Skeletal muscle satellite cell (primary cell): ENCODE results near the gene INTS11.

Source experiments
- H3K27me3 ChIP-seq: 2 replicates; pipeline ENCODE4 v1.7.0; 2013; ENCODE audit warnings: low read length; ENCODE audit not compliant: control insufficient read depth, insufficient read depth
- H3K36me3 ChIP-seq: 2 replicates; pipeline ENCODE4 v1.7.0; 2013; ENCODE audit warnings: mild to moderate bottlenecking, control low read depth, low read length; ENCODE audit not compliant: insufficient read depth
- H3K4me1 ChIP-seq: 2 replicates; pipeline ENCODE4 v1.7.0; 2013; ENCODE audit warnings: low read length; ENCODE audit not compliant: control insufficient read depth, insufficient read depth
- H3K4me2 ChIP-seq: 2 replicates; pipeline ENCODE4 v1.7.0; 2013; ENCODE audit warnings: mild to moderate bottlenecking, low read length
- H3K4me3 ChIP-seq: 2 replicates; pipeline ENCODE4 v1.7.0; 2013; ENCODE audit warnings: low read length
- H3K9ac ChIP-seq: 2 replicates; pipeline ENCODE4 v1.7.0; 2013; ENCODE audit warnings: mild to moderate bottlenecking, low read depth, low read length, moderate library complexity
- H3K9me3 ChIP-seq: replicated peaks from 2 replicates; pipeline ENCODE4 v1.7.0; 2013; ENCODE audit warnings: mild to moderate bottlenecking, control low read depth, low read length

INTS11 gene

DNA sequence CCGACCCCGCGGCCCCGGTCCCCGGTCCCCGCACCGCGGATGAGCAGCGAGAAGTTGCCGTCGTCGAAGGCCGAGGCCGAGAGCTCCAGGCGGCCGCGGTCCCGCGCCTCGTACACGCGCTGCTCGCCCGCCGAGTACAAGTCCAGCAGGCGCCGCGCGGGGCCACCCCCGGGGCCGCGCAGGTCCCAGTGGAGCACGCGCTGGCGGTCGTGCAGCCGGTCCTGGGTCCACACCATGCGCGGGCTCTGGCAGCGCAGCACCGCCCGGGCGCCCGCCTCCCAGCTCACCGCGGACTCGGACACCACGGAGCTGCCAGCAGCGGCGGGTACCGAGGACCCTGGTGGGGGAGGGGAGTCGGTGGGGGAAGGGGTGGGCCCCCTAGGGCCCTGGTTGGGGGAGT is 31.0 kb upstream of the INTS11 start:
- Histone ChIP-seq H3K4me1 (peaks cover 57% of the 10 kb centered on the region), H3K9ac (no peak overlapping the region), H3K4me3 (peak overlapping the region; percentile 69)

DNA sequence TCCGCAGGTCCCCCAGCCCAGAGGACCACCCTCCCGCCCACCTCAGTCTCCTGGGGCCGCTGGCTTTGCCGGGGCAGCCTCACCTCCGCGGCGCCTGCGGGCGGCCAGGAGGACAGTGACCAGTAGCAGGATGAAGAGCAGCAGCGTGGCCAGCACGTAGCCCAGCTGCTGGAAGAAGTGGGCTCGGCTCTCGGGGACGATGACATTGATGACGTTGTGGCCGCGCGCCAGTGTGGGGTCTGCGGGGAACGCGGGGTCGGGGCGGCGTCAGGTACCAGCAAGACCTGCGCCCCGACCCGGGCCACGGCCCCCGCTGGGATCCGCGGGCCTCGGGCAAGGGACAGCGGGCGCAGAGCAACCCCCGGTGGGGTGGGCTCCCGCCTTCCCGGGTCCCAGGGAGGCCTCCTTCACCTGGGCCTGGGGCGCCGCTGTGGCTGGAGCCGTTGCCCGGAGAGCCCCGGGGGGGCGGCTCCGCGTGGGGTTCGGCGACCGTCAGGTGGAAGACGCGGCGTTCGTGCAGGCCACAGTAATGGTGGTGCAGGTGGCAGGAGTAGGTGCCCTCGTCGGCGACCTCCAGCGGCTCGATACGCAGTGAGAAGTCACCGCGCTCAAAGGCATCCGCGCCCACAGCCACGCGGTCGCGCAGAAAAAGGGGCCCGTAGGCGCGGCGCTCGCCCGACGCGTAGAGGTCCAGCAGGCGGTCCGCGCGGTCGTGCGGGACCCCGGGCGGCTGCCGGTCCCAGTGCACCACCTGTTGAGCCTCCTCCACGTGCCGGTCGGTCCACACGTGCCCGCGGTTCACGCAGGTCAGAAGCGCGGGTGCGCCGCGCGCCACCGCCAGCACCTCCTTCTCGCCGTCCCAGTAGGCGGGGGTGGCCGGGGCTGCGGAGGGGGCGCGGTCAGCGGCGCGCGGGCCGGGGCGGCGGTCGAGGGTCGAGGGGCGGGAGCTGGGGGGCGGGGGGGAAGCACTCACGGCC is 30.1 kb upstream of the INTS11 start:
- peaks cover 48% of the 10 kb centered on the region for H3K4me1 ChIP-seq
- H3K4me3 ChIP-seq, result peak overlapping the region; percentile 56
- H3K9ac ChIP-seq, result no peak overlapping the region
- H3K4me2 ChIP-seq, result peak overlapping the region; percentile 79
- H3K27me3 ChIP-seq, result no peaks in the 10 kb centered on the region
- H3K9me3 ChIP-seq, result no peaks in the 10 kb centered on the region
- peaks cover 36% of the 10 kb centered on the region for H3K36me3 ChIP-seq

More for the DNA sequence above, 31.0 kb upstream of the INTS11 start:
- Histone ChIP-seq H3K36me3 (peaks cover 36% of the 10 kb centered on the region), H3K4me2 (peak overlapping the region; percentile 79), H3K9me3 (no peaks in the 10 kb centered on the region), H3K27me3 (no peaks in the 10 kb centered on the region)

DNA sequence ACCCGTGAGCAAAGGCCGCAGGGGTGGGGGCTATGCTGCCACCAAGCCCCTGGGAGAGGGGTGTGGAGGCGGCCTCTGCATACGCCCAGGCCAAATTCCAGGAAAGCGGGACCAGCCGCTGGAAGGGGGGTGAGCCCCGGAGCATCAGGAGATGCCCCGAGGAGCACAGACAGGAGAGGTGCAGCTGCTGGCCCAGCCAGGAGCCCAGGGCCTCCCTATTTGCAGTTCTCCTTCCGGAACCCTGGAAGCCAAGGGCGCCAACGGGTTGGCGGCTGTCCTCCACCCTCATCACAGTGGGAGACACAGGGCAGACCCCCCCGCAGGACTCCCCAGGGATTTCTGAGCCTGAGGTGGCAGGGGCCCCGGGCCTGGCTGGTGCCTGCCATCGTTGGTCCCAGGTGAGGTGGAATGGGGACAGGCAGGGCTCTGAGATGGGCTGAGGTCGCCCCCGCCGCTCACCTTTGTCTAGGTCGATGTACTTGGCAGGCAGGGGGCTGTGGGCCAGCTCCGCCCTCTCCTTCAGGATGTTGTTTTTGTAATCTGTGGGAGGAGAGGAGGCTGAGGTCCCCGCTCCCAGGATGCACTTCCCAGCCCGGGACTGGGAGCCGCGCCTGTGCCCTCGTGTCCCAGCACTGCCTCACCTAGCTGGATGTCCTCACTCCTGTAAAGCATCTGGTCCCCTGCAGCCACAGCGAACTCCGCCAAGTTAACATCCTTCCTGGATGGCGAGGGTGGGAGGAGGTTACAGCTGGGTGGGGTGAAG is 29.1 kb upstream of the INTS11 start:
- Histone ChIP-seq H3K4me2 (peak overlapping the region; percentile 79), H3K9me3 (no peaks in the 10 kb centered on the region), H3K27me3 (no peaks in the 10 kb centered on the region), H3K36me3 (peaks cover 36% of the 10 kb centered on the region), H3K9ac (no peak overlapping the region), H3K4me1 (peaks cover 38% of the 10 kb centered on the region), H3K4me3 (no peak overlapping the region)

DNA sequence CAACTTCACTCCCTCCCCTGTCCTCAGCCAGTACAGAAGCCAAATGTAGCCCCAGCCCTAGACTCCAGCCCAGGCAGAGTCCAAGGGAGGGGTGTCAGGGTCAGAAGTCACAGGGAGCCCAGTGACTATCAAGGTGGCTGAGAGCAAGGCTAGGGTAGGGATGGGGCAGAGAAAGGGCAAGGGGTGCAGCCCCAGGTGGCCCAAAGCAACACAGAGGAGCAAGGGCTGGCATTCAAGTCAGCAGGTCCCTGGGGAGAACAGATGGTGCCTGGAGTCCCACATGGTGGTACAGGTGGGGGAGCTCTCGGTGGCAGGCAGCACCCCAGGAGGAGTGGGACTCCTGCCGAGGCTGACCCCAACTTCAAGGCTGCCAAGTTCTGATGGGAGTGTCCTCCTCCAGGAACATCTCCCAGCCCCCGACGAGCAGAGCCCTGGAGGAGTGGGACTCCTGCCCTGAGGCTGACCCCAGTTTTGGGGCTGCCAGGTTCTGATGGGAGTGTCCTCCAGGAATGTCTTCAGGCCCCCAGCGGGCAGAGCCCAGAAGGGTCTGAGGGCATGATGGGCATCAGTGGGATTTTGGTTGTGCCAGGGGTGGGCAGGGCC is 28.4 kb upstream of the INTS11 start:
- peaks cover 37% of the 10 kb centered on the region for H3K4me1 ChIP-seq
- no peaks in the 10 kb centered on the region for H3K27me3 ChIP-seq
- H3K4me2 ChIP-seq, result peak overlapping the region; percentile 79
- H3K36me3 ChIP-seq, result peaks cover 36% of the 10 kb centered on the region
- H3K9ac ChIP-seq, result peak overlapping the region; percentile 4
- no peak overlapping the region for H3K4me3 ChIP-seq
- no peaks in the 10 kb centered on the region for H3K9me3 ChIP-seq

DNA sequence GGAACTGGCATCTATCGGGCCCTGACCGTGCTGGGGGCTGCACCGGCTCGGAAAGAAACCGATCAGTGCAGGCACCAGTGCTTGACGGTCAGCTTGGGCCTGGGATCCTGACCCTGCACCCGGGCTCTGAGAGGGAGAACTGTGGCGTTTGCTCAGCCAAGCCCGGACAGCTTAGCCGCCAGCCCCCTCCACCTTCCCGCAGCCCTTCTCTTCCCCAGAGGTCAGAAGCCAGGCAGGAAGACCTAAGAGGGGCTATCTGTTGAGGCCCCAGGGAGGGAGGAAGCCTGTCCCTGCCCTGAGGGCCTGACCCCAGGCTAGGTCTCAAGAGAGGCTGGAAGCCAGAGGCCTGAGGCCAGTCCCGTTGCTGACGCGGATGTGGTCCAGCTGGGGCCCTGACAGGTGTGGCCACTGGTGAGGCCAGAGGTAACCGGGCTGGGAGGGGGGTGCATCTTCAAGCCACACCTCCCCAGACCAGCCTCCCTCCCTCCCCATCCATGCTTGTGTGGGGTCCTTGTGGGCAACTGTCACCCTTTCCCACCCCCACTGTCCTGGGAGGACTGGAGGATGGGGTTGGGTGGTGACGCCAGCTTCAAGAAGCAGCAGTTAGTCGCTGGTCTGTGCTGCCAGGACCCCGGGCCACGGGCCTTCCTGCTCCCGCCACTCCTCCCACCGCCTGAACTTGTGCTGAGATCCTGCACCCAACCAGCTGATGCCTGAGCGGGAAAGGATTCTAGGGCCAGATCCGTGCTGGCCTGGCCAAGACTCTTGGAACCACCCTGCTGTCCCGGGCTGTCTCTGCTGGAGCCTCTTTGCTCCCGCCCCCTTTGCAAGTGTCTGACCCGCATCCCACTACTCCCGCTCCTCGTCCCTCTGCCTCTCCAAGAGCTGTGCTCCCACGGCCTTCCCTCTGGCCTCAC is 27.3 kb upstream of the INTS11 start:
- H3K36me3 ChIP-seq, result peaks cover 36% of the 10 kb centered on the region
- peak overlapping the region; percentile 44 for H3K4me3 ChIP-seq
- H3K9ac ChIP-seq, result peak overlapping the region; percentile 41
- no peaks in the 10 kb centered on the region for H3K27me3 ChIP-seq
- no peaks in the 10 kb centered on the region for H3K9me3 ChIP-seq
- peaks cover 44% of the 10 kb centered on the region for H3K4me1 ChIP-seq
- peak overlapping the region; percentile 79 for H3K4me2 ChIP-seq

DNA sequence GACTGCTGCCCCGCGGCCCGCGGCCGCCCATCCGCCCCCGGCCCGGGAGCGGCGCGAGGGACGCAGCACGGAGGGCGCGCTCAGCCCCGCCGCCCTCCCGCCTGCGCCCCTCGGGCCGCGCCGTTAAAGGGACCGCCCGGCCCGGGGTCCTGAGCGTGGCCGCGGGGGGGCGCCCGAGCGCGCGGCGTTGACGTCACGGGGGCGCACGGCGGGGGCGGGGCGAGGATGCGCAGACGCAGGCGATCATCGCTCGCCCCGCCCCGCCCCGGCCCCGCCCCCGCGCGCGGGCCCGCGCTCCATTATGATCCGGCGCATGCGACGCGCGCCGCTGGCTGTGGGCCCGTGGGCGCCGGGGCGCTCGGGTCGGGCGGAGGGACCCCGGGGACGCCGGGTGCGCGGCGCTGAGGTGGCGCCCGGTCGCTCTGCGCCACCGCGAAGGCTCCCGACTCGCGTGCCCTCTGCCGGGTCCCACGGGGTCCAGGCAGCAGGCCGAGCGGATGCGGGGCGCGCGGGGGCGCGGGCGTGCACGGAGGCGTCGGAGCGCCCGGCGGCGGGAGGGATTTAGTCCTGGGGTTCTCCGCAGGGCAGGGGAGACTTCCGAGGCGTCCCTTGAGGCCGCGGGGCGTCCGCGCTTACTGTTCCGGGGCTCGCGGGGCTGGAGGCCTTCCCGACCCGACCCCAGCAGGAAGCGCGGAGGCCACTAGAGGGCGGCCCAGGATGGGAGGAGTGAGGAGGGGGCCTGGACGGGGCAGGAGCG is 25.0 kb upstream of the INTS11 start, which contains the start of gene DVL1:
TSS of gene DVL1 (minus strand) at position 163 of the 757 bp plus-strand sequence. CDS start 353 bp downstream, outside the sequence.
- H3K4me3 ChIP-seq, result peak within 1 kb of the TSS; percentile 84
- no peaks in the 10 kb centered on the region for H3K9me3 ChIP-seq
- H3K4me2 ChIP-seq, result peak within 1 kb of the TSS; percentile 97
- peaks cover 30% of the 10 kb centered on the region for H3K36me3 ChIP-seq
- peaks cover 62% of the 10 kb centered on the region for H3K4me1 ChIP-seq
- H3K9ac ChIP-seq, result peak within 1 kb of the TSS; percentile 81
- H3K27me3 ChIP-seq, result no peaks in the 10 kb centered on the region

DNA sequence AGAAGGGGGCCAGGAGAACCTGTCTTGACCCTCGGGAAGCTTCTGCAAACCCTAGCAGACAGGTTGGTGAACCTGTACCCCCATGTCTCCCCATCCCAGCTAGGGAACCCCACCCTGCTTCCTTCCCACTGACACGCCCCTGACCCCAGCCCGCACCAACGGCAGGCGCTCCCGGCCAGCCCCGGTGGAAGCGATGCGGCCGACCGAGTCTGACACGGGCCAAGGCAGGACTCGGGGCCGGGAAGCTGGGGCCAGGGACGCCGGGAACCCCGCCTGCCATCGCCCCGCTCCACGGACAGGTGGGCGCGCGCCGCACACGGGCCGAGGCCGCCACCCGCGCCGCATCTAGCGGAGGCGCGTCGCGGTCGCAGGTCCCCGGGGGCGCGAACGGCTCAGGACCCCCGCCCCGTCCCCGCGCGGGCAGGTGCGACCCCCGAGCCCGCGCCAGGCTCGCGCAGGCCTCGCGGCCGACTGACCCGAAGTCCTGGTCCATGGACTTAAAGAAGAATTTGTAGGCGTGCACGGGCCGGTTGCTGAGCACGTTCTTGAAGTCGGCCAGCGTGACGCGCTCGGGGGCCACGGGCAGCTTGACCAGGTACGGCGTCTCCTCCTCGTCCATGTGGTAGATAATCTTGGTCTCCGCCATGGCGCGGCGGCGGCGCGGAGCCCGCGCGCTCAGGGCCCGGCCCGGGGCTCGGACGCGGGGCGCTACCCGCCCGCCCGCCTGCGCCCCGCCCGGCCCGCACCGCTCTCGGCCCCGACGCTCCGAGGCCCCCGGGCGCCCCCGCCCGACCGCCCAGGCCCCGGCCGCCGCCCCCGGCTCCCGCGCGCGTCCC is 24.2 kb upstream of the INTS11 start:
- peaks cover 22% of the 10 kb centered on the region for H3K36me3 ChIP-seq
- H3K4me2 ChIP-seq, result peak overlapping the region; percentile 87
- H3K4me1 ChIP-seq, result peaks cover 62% of the 10 kb centered on the region
- H3K9ac ChIP-seq, result peak overlapping the region; percentile 81
- peak overlapping the region; percentile 79 for H3K4me3 ChIP-seq
- H3K27me3 ChIP-seq, result no peaks in the 10 kb centered on the region
- no peaks in the 10 kb centered on the region for H3K9me3 ChIP-seq

DNA sequence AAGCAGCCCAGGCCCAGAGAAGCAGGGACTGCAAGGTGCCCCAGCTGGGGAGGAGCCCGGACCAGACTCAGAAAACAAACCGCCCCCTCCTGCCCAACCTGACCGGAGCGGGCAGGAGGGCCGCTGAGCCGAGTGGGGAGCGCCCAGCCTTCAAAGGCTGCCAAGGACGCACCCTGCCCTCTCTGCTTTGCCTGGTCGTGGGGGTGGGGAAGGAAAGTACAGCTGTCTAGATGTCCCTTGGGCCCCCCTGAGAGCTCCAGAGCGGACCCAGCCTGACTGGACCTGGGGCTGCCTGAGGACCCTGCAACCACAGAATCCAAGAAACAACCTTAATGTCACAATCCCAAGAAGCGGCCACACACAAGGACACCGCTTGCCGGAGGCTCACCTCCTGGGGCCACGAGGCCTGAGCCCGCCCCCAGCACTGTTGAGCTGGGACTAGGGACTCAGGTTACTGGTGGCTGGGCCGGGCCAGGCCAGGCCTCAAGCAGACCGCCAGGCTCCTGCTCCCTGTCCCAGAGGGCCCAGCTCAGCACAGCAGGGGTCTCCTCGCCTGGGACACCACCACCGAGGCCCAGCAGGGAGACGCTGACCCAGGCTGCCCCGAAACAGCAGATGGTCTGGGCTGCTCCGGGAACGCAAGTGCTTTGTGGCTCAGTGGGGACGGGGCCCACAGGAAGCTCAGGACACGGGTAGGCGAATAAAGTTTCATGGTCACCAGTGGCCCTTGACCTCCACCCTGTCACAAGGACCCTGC is 23.4 kb upstream of the INTS11 start:
- Histone ChIP-seq H3K36me3 (peaks cover 14% of the 10 kb centered on the region), H3K4me3 (peak overlapping the region; percentile 79), H3K9ac (peak overlapping the region; percentile 81), H3K27me3 (no peaks in the 10 kb centered on the region), H3K4me2 (peak overlapping the region; percentile 87), H3K9me3 (no peaks in the 10 kb centered on the region), H3K4me1 (peaks cover 56% of the 10 kb centered on the region)

DNA sequence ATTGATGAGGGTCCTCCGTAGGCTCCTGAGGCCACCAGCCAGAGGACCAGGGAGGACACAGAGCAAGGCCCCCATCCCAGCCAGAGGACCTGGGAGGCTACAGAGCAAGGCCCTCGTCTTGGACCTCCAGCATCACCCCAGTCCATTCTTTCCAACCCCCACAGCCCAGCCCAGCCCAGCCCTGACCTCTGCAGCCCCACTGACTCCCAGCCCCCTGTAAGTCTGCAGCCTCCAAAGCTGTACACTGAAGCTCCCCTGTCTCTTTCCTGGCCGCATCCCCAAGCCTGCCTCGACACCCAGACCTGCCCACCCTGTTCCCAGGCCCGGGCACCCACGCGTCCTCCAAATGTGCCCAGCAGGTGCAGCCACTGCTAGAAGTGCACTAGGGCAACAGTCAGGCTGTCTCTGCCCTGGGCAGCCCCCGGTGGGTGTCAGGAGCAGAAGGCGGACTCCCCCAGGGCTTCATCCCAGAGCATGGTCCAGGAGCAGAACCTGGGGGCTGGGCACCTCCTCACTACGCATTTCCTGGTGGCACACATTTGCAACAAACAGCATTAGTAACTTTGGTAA is 22.7 kb upstream of the INTS11 start:
- no peaks in the 10 kb centered on the region for H3K27me3 ChIP-seq
- peak overlapping the region; percentile 81 for H3K9ac ChIP-seq
- peaks cover 9% of the 10 kb centered on the region for H3K36me3 ChIP-seq
- H3K4me1 ChIP-seq, result peaks cover 48% of the 10 kb centered on the region
- peak overlapping the region; percentile 79 for H3K4me3 ChIP-seq
- H3K4me2 ChIP-seq, result peak overlapping the region; percentile 87
- H3K9me3 ChIP-seq, result no peaks in the 10 kb centered on the region
